Nephron (organoid): Measurements from ENCODE around the gene ARAP2.

Experiments used
- H3K27ac Mint-ChIP-seq, 3 experiments: 2 replicates each; pipeline ENCODE4 v1.8.0; 2020; ENCODE audit warnings: mixed read lengths in 3 of 3, mild to moderate bottlenecking in 2 of 3, moderate library complexity in 1 of 3
- H3K27me3 Mint-ChIP-seq: 2 replicates; pipeline ENCODE4 v1.8.0; 2021; ENCODE audit warnings: low read depth, mild to moderate bottlenecking, moderate library complexity, mixed read lengths
- H3K36me3 Mint-ChIP-seq: 2 replicates; pipeline ENCODE4 v1.8.0; 2020; ENCODE audit warnings: low read depth, mixed read lengths
- H3K4me1 Mint-ChIP-seq: 2 replicates; pipeline ENCODE4 v1.8.0; 2020; ENCODE audit warnings: mixed read lengths
- H3K4me3 Mint-ChIP-seq, 3 experiments: 2 replicates each; pipeline ENCODE4 v1.8.0; 2020; ENCODE audit warnings: mild to moderate bottlenecking in 3 of 3, mixed read lengths in 3 of 3, moderate library complexity in 2 of 3
- H3K9me3 Mint-ChIP-seq: 2 replicates; pipeline ENCODE4 v1.8.0; 2020; ENCODE audit warnings: mixed read lengths
- TF ChIP-seq, protein P1 (sequence below), 3 experiments: fragments of 200-600 bp; sonication (generic); IDR thresholded peaks; one replicate each; pipeline ENCODE4 v1.5.0; 2021; ENCODE audit warnings: antibody characterized with exemption in 3 of 3; ENCODE audit not compliant: unreplicated experiment in 3 of 3

Gene ARAP2

DNA sequence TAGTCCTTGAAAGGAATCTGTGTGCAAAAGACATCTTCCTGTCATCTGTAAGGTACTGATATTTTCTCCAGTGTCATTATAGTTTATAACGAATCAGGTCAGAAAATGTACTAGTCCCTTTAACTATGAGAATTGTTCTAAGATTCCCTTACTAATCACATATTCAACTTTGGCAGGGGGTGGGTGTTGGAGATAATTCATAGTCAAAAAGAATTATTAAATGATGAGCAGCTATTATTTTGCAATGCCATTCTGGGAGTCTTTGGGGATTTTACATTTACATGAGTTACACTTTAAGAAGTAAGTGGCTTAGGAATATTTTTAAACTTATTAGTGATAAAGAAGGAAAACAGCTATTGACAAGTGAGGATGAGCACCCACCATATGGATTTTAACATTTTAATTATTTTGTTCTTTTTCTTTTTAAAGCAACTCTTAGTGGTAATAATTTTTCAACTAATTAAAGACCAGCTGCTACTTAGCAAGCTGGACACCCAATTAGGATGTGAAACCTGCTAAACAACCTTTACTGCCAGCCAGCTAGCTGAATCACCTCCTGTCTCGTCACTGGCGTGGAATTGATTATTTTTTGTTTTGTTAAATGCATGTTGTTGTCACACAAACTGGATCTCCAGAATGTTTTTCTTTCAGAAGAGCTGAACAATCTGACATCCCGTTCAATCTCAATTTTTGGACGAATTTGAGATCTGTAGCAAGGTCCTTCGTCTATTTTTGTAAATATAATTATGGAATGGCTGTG is 219.2 kb downstream of the ARAP2 start:
- H3K36me3 Mint-ChIP-seq, result no peaks in the 10 kb centered on the region

DNA sequence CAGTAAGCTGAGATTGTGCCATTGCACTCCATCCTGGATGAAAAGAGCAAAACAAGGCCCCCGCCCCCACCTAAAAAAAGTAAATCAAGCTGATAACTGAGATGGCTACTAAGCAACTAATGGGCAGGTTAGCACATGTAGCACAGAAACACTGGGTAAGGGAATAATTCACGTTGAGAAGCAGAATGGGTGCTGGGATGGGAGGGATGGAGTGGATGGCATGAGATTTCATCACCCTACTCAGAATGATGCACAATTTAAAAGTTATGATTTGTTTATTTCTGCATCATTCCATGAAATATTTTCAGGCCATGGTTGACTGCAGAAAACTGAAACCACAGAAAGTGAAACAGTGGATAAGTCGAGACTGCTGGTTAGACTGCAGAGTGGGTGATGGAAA is 224.0 kb downstream of the ARAP2 start:
- TF ChIP-seq, protein P1, sequence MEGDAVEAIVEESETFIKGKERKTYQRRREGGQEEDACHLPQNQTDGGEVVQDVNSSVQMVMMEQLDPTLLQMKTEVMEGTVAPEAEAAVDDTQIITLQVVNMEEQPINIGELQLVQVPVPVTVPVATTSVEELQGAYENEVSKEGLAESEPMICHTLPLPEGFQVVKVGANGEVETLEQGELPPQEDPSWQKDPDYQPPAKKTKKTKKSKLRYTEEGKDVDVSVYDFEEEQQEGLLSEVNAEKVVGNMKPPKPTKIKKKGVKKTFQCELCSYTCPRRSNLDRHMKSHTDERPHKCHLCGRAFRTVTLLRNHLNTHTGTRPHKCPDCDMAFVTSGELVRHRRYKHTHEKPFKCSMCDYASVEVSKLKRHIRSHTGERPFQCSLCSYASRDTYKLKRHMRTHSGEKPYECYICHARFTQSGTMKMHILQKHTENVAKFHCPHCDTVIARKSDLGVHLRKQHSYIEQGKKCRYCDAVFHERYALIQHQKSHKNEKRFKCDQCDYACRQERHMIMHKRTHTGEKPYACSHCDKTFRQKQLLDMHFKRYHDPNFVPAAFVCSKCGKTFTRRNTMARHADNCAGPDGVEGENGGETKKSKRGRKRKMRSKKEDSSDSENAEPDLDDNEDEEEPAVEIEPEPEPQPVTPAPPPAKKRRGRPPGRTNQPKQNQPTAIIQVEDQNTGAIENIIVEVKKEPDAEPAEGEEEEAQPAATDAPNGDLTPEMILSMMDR (IDR thresholded peaks at IDR 0.05; ENCODE audit: unreplicated experiment in 3 of 3), result no peak
- no peaks in the 10 kb centered on the region for H3K4me1 Mint-ChIP-seq
- H3K9me3 Mint-ChIP-seq, result no peaks in the 10 kb centered on the region
- no peak overlapping the region for H3K27ac Mint-ChIP-seq
- H3K27me3 Mint-ChIP-seq, result no peaks in the 10 kb centered on the region
- no peak overlapping the region for H3K4me3 Mint-ChIP-seq
- no peaks in the 10 kb centered on the region for H3K36me3 Mint-ChIP-seq

More for the DNA sequence above, 219.2 kb downstream of the ARAP2 start:
- no peaks in the 10 kb centered on the region for H3K4me1 Mint-ChIP-seq
- no peak overlapping the region for H3K27ac Mint-ChIP-seq
- H3K4me3 Mint-ChIP-seq, result no peak overlapping the region
- no peaks in the 10 kb centered on the region for H3K27me3 Mint-ChIP-seq
- TF ChIP-seq, protein P1 (IDR thresholded peaks at IDR 0.05; ENCODE audit: unreplicated experiment in 3 of 3), result no peak
- no peaks in the 10 kb centered on the region for H3K9me3 Mint-ChIP-seq
